Activated CD8-positive, alpha-beta memory T cell treated with anti-CD3 and anti-CD28 coated beads for 48 hours (primary cell): ENCODE results near the gene ABHD5.

Experiments used
- DNase-seq, 3 experiments: peaks; one replicate each; pipeline ENCODE4 v3.0.0-alpha.2; 2020; ENCODE audit warnings: low read depth in 2 of 3, low spot score in 2 of 3

ABHD5 gene

GRCh38 chr3:43779850-43780249, 89.1 kb downstream of the ABHD5 start:
- DNase-seq = no peak

GRCh38 chr3:43782541-43782940, 91.8 kb downstream of the ABHD5 start:
- DNase-seq = no peak
